Adrenal gland (tissue), 12 donors: ENCODE measurements around the gene RHOA. TPM values are rescaled to one million over a fixed set of nuclear protein-coding genes. Genes with fewer than 3 reads are reported as not detected.

Source experiments
- DNase-seq, 7 donors: peaks; one replicate each; pipeline ENCODE4 v3.0.0-alpha.2; 2019 to 2020
- H3K27ac ChIP-seq, 5 donors: fragments of 200-600 bp; sonication (generic) in 4 of 5; 1 replicate in 3 of 5; 2 replicates in 2 of 5; pipeline versions ENCODE4 v1.5.1 to v1.8.0; 2016 to 2020; ENCODE audit warnings: mild to moderate bottlenecking in 1 of 5
- H3K27me3 ChIP-seq: fragments of 200-600 bp; 2 replicates; pipeline ENCODE4 v1.8.0; 2021
- H3K36me3 ChIP-seq, 2 donors: fragments of 200-600 bp; replicated peaks in 1 of 2; 1 replicate in 1 of 2; 2 replicates in 1 of 2; pipeline versions ENCODE4 v1.5.1 to v1.8.0; 2018 to 2022
- H3K4me1 ChIP-seq, 2 donors: fragments of 200-600 bp; replicated peaks in 1 of 2; 1 replicate in 1 of 2; 2 replicates in 1 of 2; pipeline versions ENCODE4 v1.5.1 to v1.8.0; 2018 to 2021
- H3K4me3 ChIP-seq, 4 donors: fragments of 200-600 bp; sonication (generic) in 3 of 4; one replicate each; pipeline ENCODE4 v1.5.1; 2016 to 2018
- H3K9me3 ChIP-seq, 3 donors: fragments of 200-600 bp; sonication (generic) in 1 of 3; replicated peaks in 1 of 3; 1 replicate in 2 of 3; 2 replicates in 1 of 3; pipeline versions ENCODE4 v1.5.1 to v1.8.0; 2016 to 2021
- CTCF ChIP-seq, 6 experiments: fragments of 450-650 bp in 4 of 6; fragments of 200-600 bp in 2 of 6; sonication (generic) in 1 of 6; IDR thresholded peaks; 1 replicate in 5 of 6; 2 replicates in 1 of 6; pipeline versions ENCODE4 v1.5.1 to v1.8.0; 2016 to 2021; ENCODE audit warnings: antibody characterized with exemption in 6 of 6, mild to moderate bottlenecking in 2 of 6, moderate library complexity in 1 of 6
- POLR2A ChIP-seq, 2 donors: fragments of 450-650 bp; IDR thresholded peaks; one replicate each; pipeline ENCODE4 v1.6.1; 2017; ENCODE audit warnings: antibody characterized with exemption in 2 of 2, mild to moderate bottlenecking in 2 of 2, moderate library complexity in 1 of 2
- WGBS, 4 donors: extraction: QIAGEN DNeasy Blood & Tissue Kit in 2 of 4; methylation state at CpG; one replicate each; pipeline versions ENCODE4 v1.1.5 to v1.1.7; 2013 to 2017; 5-methylcytosine and 5-hydroxymethylcytosine counted together
- intact Hi-C, 2 donors: fragments of 100-400 bp; cut with DNase I; formaldehyde crosslinking; loops; one replicate each; pipeline versions ENCODE4 v1.14.1 to v1.15.0; 2022 to 2023
- polyA plus RNA-seq, 3 donors: library from polyadenylated mRNA; stranded (reverse); fragments of 200-250 nt in 2 of 3; fragments of 350-450 nt in 1 of 3; fragmentation: Illumina TruSeq in 1 of 3; extraction: RNeasy Lipid Tissue Mini Kit (QIAGEN cat#74804) in 1 of 3; gene quantifications; one replicate each; pipeline ENCODE4 v1.2.3, GENCODE V29; 2013 to 2014
- total RNA-seq, 9 donors: library from RNA; depleted of rRNA in 4 of 9; stranded (reverse); fragments of >200 nt in 4 of 9; fragments of 120-200 nt in 1 of 9; fragmentation: NEBNext Ultra II Directional in 1 of 9; extraction: Animal tissue kit (Norgen Biotek cat#: 25700) in 1 of 9; gene quantifications; one replicate each; pipeline versions ENCODE4 v1.1.0 to v1.2.4, GENCODE V29; 2013 to 2023
- donor health status: healthy with polysubstance abuse.
- donor health status: Bipolar disorder and iron deficiency.
- donor health status: DM: yes; HTN: yes; CAD: no.
- donor health status: DM: no; HTN: no; CAD: no.
- donor health status: DM: no; HTN: no; CAD: no.
- donor health status: DM: yes; HTN: yes; CAD: no.

RHOA gene
- total and polyA plus RNA-seq, 12 donors = 185 to 913 (median 429) TPM

GRCh38 chr3:49327485-49327884 is 84.3 kb downstream of the RHOA start:
- no peak for DNase-seq
- peaks cover 0 to 87% of the 10 kb centered on the region in 2 donors for H3K36me3 ChIP-seq
- no peaks in the 10 kb centered on the region for H3K4me1 ChIP-seq
- TF ChIP-seq POLR2A (IDR thresholded peaks at IDR 0.05) (no peak), CTCF (IDR thresholded peaks at IDR 0.05) (peak in 3 of 6 experiments; percentile 5 to 9 (median 6))
- H3K27me3 ChIP-seq = no peaks in the 10 kb centered on the region
- H3K27ac ChIP-seq = no peak overlapping the region
- 79 to 87% (median 80%) methylated on average over 7 of the region's 7 CpGs for WGBS, 4 donors
- H3K4me3 ChIP-seq = no peak overlapping the region
- no peaks in the 10 kb centered on the region for H3K9me3 ChIP-seq
- intact Hi-C loops = loop anchor here in 1 of 2 donors (10.0 kb wide), 1 partner anchor 117 kb away; no protein-coding TSS in a partner anchor

GRCh38 chr3:49324768-49325167 is 87.0 kb downstream of the RHOA start:
- TF ChIP-seq CTCF (IDR thresholded peaks at IDR 0.05) (no peak), POLR2A (IDR thresholded peaks at IDR 0.05) (no peak)
- Histone ChIP-seq H3K27me3 (no peaks in the 10 kb centered on the region), H3K36me3 (peaks cover 0 to 99% of the 10 kb centered on the region in 2 donors), H3K4me3 (no peak overlapping the region), H3K27ac (no peak overlapping the region), H3K9me3 (no peaks in the 10 kb centered on the region), H3K4me1 (no peaks in the 10 kb centered on the region)
- intact Hi-C loops = loop anchor here in 1 of 2 donors (10.0 kb wide), 1 partner anchor 120 kb away; no protein-coding TSS in a partner anchor
- DNase-seq = no peak
- 91 to 95% (median 93%) methylated on average over 7 of the region's 7 CpGs for WGBS, 4 donors

GRCh38 chr3:49316696-49317457 is 94.9 kb downstream of the RHOA start:
- peaks cover 0 to 74% of the 10 kb centered on the region in 2 donors for H3K36me3 ChIP-seq
- DNase-seq = no peak
- intact Hi-C loops = no loop called here
- no peaks in the 10 kb centered on the region for H3K27me3 ChIP-seq
- TF ChIP-seq CTCF (IDR thresholded peaks at IDR 0.05) (no peak), POLR2A (IDR thresholded peaks at IDR 0.05) (no peak)
- no peaks in the 10 kb centered on the region for H3K9me3 ChIP-seq
- no peak overlapping the region for H3K27ac ChIP-seq
- 90 to 97% (median 94%) methylated on average over 5 to 16 of the region's 16 CpGs for WGBS, 4 donors
- H3K4me1 ChIP-seq = no peaks in the 10 kb centered on the region
- H3K4me3 ChIP-seq = no peak overlapping the region

GRCh38 chr3:49313896-49314688 is 97.7 kb downstream of the RHOA start:
- TF ChIP-seq CTCF (IDR thresholded peaks at IDR 0.05) (no peak), POLR2A (IDR thresholded peaks at IDR 0.05) (no peak)
- DNase-seq = no peak
- H3K36me3 ChIP-seq = peaks cover 0 to 71% of the 10 kb centered on the region in 2 donors
- H3K4me1 ChIP-seq = no peaks in the 10 kb centered on the region
- H3K27me3 ChIP-seq = no peaks in the 10 kb centered on the region
- intact Hi-C loops = no loop called here
- no peak overlapping the region for H3K4me3 ChIP-seq
- no peak overlapping the region for H3K27ac ChIP-seq
- 95 to 100% (median 96%) methylated on average over 1 of the region's 1 CpG for WGBS, 4 donors
- no peaks in the 10 kb centered on the region for H3K9me3 ChIP-seq
